SH-SY5Y (cell line): ENCODE results near the gene ZNF746.

ENCODE experiments used
- GATA2 ChIP-seq: IDR thresholded peaks from 2 replicates; pipeline ENCODE4 v1.6.1; 2011; ENCODE audit warnings: mild to moderate bottlenecking, low read depth, low read length
- GATA3 ChIP-seq: IDR thresholded peaks from 2 replicates; pipeline ENCODE4 v1.6.1; 2011; ENCODE audit warnings: low read depth, mild to moderate bottlenecking, low read length, moderate library complexity

ZNF746 gene

GRCh38 chr7:149457766-149458165 is 39.8 kb downstream of the ZNF746 start:
- no peak for TF ChIP-seq GATA2

GRCh38 chr7:149456506-149457421 is 40.8 kb downstream of the ZNF746 start:
- no peak for TF ChIP-seq GATA2
- TF ChIP-seq GATA3 = no peak

DNA sequence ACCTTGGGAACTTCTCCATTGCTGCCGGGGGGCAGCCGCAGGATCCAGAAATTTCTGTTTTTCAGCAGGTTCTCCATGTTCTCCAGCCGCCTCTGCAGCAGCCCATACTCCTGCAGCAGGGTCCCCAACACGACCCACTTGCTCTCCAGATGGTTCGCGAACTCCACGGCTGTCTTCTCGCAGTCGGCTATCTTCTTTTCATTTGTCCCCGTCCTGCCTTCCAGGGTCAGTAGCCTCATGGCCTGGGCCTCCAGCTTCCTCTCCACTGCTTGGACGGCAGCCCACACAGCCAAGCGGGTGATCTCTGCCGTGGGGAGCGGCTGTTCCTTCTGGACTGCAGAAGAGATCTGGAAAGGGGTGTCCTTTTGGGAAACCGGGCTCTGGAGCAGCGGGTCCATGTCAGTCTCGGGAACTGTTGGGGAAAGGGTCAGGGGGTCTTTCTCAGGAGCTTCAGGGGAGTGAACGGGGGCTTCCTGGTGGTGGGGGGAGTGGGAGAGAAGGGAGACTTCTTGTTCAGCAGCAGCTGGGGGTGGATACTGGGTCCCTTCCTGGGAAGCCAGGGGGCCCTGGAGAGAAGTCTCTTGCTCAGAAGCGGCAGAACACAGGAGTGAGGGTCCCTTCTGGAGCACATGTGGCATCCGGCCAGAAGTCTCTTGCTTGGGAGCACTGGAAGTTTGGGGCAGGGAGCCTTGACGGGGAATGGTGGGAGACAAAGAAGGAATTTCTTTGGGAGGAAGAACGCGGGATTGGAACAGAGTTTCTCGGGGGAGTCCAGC is 42.2 kb downstream of the ZNF746 start:
- no peak for TF ChIP-seq GATA3
- TF ChIP-seq GATA2 = no peak

GRCh38 chr7:149454750-149455149 is 42.9 kb downstream of the ZNF746 start:
- TF ChIP-seq GATA2 (no peak), GATA3 (no peak)

- no peak for TF ChIP-seq GATA2
- TF ChIP-seq GATA3 = no peak
Observed at GRCh38 chr7:149454006-149454405, 43.6 kb downstream of the ZNF746 start.

GRCh38 chr7:149450821-149451220 is 46.8 kb downstream of the ZNF746 start:
- TF ChIP-seq GATA2 (no peak), GATA3 (no peak)

DNA sequence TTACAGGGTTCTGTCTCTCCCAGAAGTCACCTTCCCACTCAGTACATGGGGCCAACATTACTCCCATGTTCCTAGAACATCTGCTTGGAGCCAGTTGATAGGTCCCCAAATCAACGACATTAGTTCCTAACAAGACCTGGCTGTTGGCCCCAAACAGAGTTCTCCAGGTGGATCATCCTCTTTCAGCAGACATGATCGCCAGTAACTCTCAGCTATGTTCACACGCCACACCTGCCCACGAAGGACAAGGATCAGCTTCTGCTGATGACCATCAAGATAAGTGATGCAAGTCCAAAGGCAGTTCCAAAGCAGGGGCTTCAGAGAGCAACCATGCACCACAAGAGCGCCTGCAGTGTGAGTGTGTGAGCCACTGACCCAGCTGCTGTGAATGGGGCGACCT is 47.7 kb downstream of the ZNF746 start:
- TF ChIP-seq GATA3 (no peak), GATA2 (no peak)

- TF ChIP-seq GATA2 (no peak), GATA3 (no peak)
Observed at GRCh38 chr7:149448961-149449360, 48.6 kb downstream of the ZNF746 start.

DNA sequence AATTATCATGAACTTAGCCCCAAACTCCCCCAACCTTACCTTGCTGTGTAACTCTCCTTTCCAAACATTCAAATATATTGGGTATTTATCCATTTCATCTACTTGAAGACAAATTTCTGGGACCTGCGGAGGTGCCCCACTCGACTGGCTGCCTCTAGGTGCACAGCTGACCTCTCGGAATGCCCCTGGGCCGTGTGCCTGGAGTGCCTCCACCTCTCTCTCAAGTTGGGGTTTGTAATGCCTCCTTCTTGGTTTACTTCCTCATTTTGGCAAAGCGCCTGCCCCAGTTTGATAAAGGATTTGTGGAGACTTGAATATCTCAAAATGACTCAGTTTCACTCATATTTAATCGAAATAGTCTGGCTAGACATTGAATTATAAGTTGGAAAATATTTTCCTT is 53.3 kb downstream of the ZNF746 start:
- TF ChIP-seq GATA3 = no peak
- TF ChIP-seq GATA2 = no peak

- TF ChIP-seq GATA3 (no peak), GATA2 (no peak)
Observed at GRCh38 chr7:149443523-149443922, 54.1 kb downstream of the ZNF746 start.

DNA sequence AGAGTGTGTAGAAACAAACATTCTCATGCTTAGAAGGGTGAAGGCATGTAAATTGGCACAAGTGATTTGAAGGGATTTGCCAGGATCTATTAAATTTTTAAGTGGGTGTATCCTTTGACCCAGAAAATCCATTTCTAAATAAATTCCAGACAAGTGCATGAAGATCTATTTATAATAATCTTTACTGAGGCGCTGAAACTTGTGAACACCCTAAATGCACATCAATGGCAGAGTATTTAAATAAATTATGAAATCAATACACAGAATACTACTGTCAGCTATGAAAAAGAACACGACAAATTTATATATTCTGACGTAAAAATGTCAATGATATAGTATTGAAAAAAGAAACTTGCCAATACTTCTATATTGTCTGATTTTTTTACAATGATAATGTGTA is 54.7 kb downstream of the ZNF746 start:
- TF ChIP-seq GATA3 = no peak
- no peak for TF ChIP-seq GATA2

DNA sequence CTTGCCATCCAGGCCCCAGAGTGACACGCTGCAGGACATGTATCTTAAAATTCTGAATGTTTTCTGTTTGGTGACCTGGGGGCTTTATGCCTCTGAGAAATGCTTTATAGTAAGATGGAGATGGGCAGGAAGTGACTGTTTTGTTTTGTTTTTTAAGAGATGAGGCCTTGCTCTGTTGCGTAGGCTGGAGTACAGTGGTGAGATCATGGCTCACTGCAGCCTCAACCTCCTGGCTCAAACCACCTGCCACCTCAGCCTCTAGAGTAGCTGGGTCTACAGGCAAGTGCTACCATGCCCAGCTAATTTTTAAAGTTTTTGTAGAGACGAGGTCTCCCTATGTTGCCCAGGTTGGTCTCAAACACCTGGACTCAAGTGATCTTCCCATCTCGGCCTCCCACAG is 57.4 kb downstream of the ZNF746 start:
- TF ChIP-seq GATA2 (no peak), GATA3 (no peak)

GRCh38 chr7:149436358-149436757 is 61.3 kb downstream of the ZNF746 start:
- TF ChIP-seq GATA3 = no peak
- no peak for TF ChIP-seq GATA2

GRCh38 chr7:149433124-149433523 is 64.5 kb downstream of the ZNF746 start:
- TF ChIP-seq GATA3 (no peak), GATA2 (no peak)
